ENCODE data around the gene KCNMA1. TPM values are rescaled to one million over a fixed set of nuclear protein-coding genes. Genes with fewer than 3 reads are reported as not detected.

Gene KCNMA1
- total RNA-seq, 1 experiment from 2014 or later, result 0.45 TPM

GRCh38 chr10:77600640-77601039, 37.0 kb downstream of the KCNMA1 start:
- peaks cover 68% of the 10 kb centered on the region for H3K27me3 Mint-ChIP-seq (ENCODE audit: unreplicated experiment)
- intact Hi-C loops (cut with micrococcal nuclease; ENCODE audit: unreplicated experiment), result no loop called here
- TF ChIP-seq CTCF (IDR thresholded peaks at IDR 0.05; ENCODE audit: unreplicated experiment), result no peak
- H3K4me3 Mint-ChIP-seq (ENCODE audit: low read depth, unreplicated experiment), result no peak overlapping the region
- H3K4me1 Mint-ChIP-seq (ENCODE audit: low read depth, unreplicated experiment), result no peaks in the 10 kb centered on the region
- H3K9me3 Mint-ChIP-seq (ENCODE audit: low read depth, unreplicated experiment), result no peaks in the 10 kb centered on the region
- CTCF ChIA-PET, result interaction anchor here (0.6 kb wide), 1 partner anchor 77 kb away, joined by 3 read pairs; no protein-coding TSS in a partner anchor
- H3K27ac Mint-ChIP-seq (ENCODE audit: unreplicated experiment), result no peak overlapping the region
- peaks cover 4% of the 10 kb centered on the region for H3K36me3 Mint-ChIP-seq (ENCODE audit: insufficient read depth, unreplicated experiment)
- no peak for DNase-seq
- BruUV-seq (replicated peaks), result no TSS peak

- CTCF ChIA-PET, result no interaction called here
- H3K27ac Mint-ChIP-seq (ENCODE audit: unreplicated experiment), result no peak overlapping the region
- H3K4me3 Mint-ChIP-seq (ENCODE audit: low read depth, unreplicated experiment), result no peak overlapping the region
- no peaks in the 10 kb centered on the region for H3K9me3 Mint-ChIP-seq (ENCODE audit: low read depth, unreplicated experiment)
- intact Hi-C loops (cut with micrococcal nuclease; ENCODE audit: unreplicated experiment), result no loop called here
- H3K4me1 Mint-ChIP-seq (ENCODE audit: low read depth, unreplicated experiment), result no peaks in the 10 kb centered on the region
- no TSS peak for BruUV-seq (replicated peaks)
- TF ChIP-seq CTCF (IDR thresholded peaks at IDR 0.05; ENCODE audit: unreplicated experiment), result no peak
- H3K36me3 Mint-ChIP-seq (ENCODE audit: insufficient read depth, unreplicated experiment), result peaks cover 4% of the 10 kb centered on the region
- no peak for DNase-seq
- H3K27me3 Mint-ChIP-seq (ENCODE audit: unreplicated experiment), result peaks cover 68% of the 10 kb centered on the region
Observed at GRCh38 chr10:77599651-77600050, 38.0 kb downstream of the KCNMA1 start.

- H3K4me3 Mint-ChIP-seq (ENCODE audit: low read depth, unreplicated experiment), result no peak overlapping the region
- H3K27ac Mint-ChIP-seq (ENCODE audit: unreplicated experiment), result no peak overlapping the region
- intact Hi-C loops (cut with micrococcal nuclease; ENCODE audit: unreplicated experiment), result no loop called here
- H3K36me3 Mint-ChIP-seq (ENCODE audit: insufficient read depth, unreplicated experiment), result peaks cover 4% of the 10 kb centered on the region
- H3K27me3 Mint-ChIP-seq (ENCODE audit: unreplicated experiment), result peaks cover 67% of the 10 kb centered on the region
- no peak for TF ChIP-seq CTCF (IDR thresholded peaks at IDR 0.05; ENCODE audit: unreplicated experiment)
- DNase-seq, result no peak
- no TSS peak for BruUV-seq (replicated peaks)
- CTCF ChIA-PET, result no interaction called here
- H3K9me3 Mint-ChIP-seq (ENCODE audit: low read depth, unreplicated experiment), result no peaks in the 10 kb centered on the region
- no peaks in the 10 kb centered on the region for H3K4me1 Mint-ChIP-seq (ENCODE audit: low read depth, unreplicated experiment)
Observed at GRCh38 chr10:77598606-77599005, 39.0 kb downstream of the KCNMA1 start.

GRCh38 chr10:77597560-77597959, 40.0 kb downstream of the KCNMA1 start:
- CTCF ChIA-PET, result no interaction called here
- no peak for DNase-seq
- BruUV-seq (replicated peaks), result no TSS peak
- intact Hi-C loops (cut with micrococcal nuclease; ENCODE audit: unreplicated experiment), result no loop called here
- Mint-ChIP-seq H3K27me3 (ENCODE audit: unreplicated experiment) (peaks cover 57% of the 10 kb centered on the region), H3K36me3 (ENCODE audit: insufficient read depth, unreplicated experiment) (peaks cover 4% of the 10 kb centered on the region), H3K4me3 (ENCODE audit: low read depth, unreplicated experiment) (no peak overlapping the region), H3K27ac (ENCODE audit: unreplicated experiment) (no peak overlapping the region), H3K9me3 (ENCODE audit: low read depth, unreplicated experiment) (no peaks in the 10 kb centered on the region), H3K4me1 (ENCODE audit: low read depth, unreplicated experiment) (no peaks in the 10 kb centered on the region)
- no peak for TF ChIP-seq CTCF (IDR thresholded peaks at IDR 0.05; ENCODE audit: unreplicated experiment)

GRCh38 chr10:77594471-77594783, 43.2 kb downstream of the KCNMA1 start:
- Mint-ChIP-seq H3K4me3 (ENCODE audit: low read depth, unreplicated experiment) (no peak overlapping the region), H3K4me1 (ENCODE audit: low read depth, unreplicated experiment) (no peaks in the 10 kb centered on the region), H3K27me3 (ENCODE audit: unreplicated experiment) (peaks cover 25% of the 10 kb centered on the region), H3K9me3 (ENCODE audit: low read depth, unreplicated experiment) (no peaks in the 10 kb centered on the region), H3K27ac (ENCODE audit: unreplicated experiment) (no peak overlapping the region), H3K36me3 (ENCODE audit: insufficient read depth, unreplicated experiment) (peaks cover 4% of the 10 kb centered on the region)
- CTCF ChIA-PET, result no interaction called here
- intact Hi-C loops (cut with micrococcal nuclease; ENCODE audit: unreplicated experiment), result no loop called here
- TF ChIP-seq CTCF (IDR thresholded peaks at IDR 0.05; ENCODE audit: unreplicated experiment), result no peak
- BruUV-seq (replicated peaks), result no TSS peak
- no peak for DNase-seq
